ENCODE results near the gene HERC2.
"Not testable (repeated sequence)": the region's sequence is repeated elsewhere in the genome, so short reads cannot be mapped to it uniquely, and the experiment has no call there.

The HERC2 gene

DNA sequence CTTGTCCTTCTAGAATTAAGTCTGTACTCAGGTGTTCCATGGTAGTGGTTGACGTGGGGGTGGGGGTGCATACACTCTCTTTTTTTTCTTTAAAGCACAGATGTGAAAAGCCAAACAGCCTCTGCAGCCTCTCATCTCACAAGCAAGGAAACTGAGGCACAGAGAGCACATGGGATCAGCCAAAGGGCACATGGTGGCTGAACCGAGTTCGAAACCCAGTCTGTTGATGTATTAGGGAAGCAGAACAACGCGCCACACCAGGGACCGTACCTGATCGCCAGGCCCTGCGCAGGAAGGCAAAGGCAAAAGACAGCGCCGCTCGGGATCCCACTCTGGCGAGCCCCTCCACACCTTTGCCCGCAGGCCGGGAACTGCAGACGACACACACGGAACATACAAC lies 47.3 kb downstream of the HERC2 start:
- no peak for DNase-seq

GRCh38 chr15:28273873-28274610 lies 47.9 kb downstream of the HERC2 start:
- no peak for DNase-seq

- DNase-seq = no peak
Observed at GRCh38 chr15:28273468-28273867, 48.5 kb downstream of the HERC2 start.

DNA sequence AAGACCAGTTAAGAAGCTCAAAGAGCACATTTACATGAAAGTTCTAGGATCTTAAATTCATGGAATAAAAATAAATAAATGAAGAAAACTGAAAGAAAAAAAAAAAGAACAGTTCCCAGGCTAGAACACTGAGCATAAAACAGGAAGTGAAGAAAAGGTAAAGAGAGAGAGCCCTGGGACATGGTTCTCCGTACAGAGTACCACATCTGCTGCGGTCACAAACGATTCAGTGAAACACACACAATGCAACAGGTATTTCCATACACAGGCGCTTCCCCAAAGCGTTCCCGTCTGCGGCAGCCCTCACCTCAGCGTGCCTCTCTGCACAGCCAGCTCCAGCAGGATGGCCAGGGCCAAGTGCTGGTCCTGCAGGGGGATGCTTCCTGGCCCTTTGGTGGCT lies 49.4 kb downstream of the HERC2 start:
- DNase-seq = no peak

DNA sequence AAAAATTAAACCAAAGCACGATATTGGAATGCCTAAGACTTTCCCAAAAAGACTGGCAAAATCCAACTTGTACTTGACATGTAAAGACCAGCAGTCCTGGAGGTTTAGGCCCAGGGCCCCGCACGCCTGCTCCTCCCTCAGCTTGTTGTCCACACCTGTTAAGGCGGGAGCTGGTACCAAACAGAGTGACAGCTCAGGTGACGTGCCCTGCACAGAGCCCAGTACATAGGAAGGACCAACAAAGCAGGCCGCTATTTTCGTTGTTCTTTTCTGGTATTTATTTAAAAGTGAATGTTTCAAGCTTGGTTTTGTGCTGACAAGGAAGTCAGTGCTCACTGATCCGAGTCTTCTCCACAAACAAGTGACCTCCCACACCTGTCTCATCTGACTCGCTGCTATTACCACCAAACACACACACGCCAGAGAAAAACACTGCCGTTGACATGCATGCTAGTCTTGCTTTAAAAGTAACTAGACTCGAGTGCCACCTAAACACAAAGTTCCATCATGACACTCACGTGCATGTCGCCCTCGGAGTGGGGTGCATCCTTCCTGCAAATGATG lies 50.2 kb downstream of the HERC2 start:
- no peak for DNase-seq

DNA sequence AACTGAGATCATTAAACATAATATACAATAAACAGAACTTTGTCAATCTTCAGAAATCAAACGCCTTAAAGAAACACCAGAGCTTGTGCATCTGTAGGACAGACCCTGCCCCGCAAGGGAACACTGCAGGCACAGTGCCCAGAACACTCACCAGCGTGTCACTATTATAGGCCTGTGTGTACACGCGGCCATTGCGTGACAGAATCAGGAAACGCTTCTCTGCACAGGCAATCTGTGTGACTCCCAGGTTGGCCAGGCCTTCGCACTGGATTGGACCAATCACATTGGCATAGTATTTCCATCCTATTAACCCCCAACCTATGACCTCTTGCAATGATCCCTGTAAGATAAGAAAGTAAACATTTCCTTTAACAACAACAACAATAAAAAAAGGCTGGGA lies 52.9 kb downstream of the HERC2 start:
- no peak for DNase-seq

- no peak for DNase-seq
Observed at GRCh38 chr15:28267727-28268126, 54.3 kb downstream of the HERC2 start.

GRCh38 chr15:28265334-28266019 lies 56.5 kb downstream of the HERC2 start:
- DNase-seq = no peak

- DNase-seq = no peak
Observed at GRCh38 chr15:28264166-28264565, 57.8 kb downstream of the HERC2 start.

DNA sequence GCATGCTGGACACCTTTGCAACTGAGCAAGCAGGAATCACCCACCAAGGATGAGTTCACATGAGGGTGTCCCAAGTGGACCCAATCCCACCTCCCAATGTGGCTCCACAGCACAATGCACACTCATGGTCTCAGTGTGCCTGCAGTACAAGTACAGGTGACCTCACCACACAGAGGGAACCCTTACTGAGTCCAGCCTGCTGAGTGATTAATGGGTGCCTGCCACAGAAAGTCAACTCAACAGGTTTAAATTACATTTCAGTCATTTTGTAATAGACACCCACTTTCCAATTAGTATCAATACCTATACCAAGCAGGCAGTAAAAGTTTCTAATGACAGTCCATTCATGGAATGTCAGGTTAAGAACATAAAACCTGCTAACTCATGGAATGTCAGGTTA lies 59.5 kb downstream of the HERC2 start:
- DNase-seq = no peak

- no peak for DNase-seq
Observed at GRCh38 chr15:28260722-28261121, 61.3 kb downstream of the HERC2 start.

- no peak for DNase-seq
Observed at GRCh38 chr15:28260317-28260716, 61.7 kb downstream of the HERC2 start.

GRCh38 chr15:28255965-28256364 lies 66.0 kb downstream of the HERC2 start:
- no peak for DNase-seq

DNA sequence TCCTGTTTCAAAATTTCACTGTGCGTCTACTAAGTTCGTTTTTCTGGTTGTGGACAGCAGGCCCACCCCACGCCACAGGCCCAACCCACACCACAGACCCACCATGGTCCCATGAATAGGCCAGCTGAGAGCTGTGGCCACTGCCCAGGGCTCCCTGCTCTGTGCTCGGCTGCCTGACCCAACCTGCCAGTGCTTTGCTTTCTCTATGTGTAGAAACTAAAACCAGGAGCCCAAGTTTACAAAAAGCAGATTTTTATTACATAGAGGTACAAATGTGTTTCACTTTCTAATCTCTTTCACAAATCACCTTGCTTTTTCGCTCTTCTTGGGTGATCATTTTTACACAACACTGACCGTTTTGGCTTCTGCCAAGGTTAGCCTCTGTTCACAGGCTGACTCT lies 69.1 kb downstream of the HERC2 start:
- DNase-seq = no peak

- no peak for DNase-seq
Observed at GRCh38 chr15:28246605-28247004, 75.4 kb downstream of the HERC2 start.

- no peak for DNase-seq
Observed at GRCh38 chr15:28243901-28244300, 78.1 kb downstream of the HERC2 start.

DNA sequence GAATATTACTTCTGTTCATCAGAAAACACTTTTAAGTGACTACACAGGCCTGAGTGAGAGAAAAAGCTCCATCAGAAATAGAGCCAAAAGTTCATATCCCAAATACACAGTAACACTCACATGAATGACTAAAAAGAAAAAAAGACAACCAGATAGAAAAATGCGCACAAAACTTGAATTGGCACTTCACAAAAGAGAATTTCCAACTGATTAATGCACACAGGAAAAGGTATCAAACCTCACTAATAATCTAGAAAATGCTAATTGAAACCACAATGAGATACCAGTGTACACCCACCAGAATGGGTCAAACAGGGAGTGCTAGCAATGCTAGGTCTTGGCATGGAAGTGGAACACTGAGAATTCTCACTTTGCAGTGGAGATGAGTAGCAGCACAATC lies 78.6 kb downstream of the HERC2 start:
- DNase-seq = no peak

DNA sequence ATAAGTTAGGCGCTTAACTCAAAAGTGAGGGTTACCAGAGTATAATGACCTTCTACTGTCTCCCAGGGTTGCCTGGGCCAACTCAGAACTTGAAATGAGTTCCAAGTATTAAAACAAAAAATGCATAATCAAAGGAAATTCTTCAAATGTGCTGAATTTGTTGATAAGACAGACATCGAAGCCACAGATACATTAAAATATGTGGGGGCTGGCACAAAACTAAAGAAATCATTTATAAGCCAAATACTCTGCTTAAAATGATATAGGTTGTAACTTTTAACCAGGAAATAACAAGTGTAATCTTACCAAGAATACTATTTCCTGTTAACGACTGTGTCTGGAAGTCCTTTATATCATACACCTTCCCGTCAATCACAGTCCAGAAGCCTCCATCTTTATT lies 83.7 kb downstream of the HERC2 start:
- DNase-seq = not testable (repeated sequence)

- DNase-seq = not testable (repeated sequence)
Observed at GRCh38 chr15:28231743-28232142, 90.2 kb downstream of the HERC2 start.

DNA sequence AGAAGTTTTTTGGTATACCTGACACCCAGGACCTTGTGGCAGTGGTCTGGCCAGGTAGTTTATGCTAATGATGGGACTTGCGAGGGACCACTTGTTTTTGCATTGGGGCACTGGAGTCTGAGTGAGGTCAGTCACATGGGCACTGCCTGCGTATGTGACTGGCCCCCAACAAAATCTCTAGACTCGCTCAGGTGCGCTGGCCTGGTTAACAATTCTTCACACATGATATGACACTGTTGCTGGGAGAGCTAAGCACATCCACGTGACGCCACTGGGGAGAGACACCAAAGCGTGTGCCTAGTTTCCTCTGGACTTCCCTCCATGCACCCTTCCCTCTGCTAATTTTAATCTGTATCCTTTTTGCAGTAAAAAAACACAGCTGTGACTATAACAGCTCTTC lies 90.6 kb downstream of the HERC2 start:
- not testable (repeated sequence) for DNase-seq

GRCh38 chr15:28228990-28229640 lies 92.9 kb downstream of the HERC2 start:
- not testable (repeated sequence) for DNase-seq

DNA sequence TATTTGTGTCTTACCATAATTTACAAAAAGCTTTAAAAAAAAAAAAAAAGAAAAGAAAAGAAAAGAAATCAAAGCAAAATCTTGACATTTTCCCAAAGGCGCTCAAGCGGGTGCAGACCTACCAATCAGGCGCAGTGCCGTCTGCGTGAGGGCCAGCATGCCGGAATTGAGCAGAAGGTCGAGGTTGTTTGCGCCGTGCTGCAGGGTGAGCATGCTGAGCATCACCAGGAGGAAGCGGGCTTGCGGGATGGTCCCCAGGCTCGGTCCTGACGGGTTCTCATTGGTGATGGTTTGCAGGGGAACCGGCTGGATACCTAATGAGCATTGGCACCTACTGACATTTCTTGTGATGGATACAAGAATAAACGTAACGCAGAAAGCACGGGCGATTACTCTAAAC lies 93.9 kb downstream of the HERC2 start:
- DNase-seq = no peak

DNA sequence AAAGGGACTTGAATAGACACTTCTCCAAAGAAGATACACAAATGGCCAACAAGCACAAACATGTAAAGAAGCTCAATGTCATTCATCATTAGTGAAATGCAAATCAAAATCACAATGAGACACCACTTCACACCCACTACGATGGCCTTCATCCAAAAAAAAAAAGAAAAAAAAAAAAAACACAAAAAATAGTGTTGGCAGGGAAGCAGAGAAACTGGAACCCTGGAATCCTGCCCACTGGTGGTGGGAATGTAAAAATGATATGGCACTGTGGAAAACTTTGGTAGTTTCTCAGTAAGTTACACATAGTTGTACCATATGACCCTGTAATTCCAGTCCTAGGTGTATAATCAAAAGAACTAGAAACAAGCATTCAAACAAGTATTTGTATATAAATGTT lies 94.7 kb downstream of the HERC2 start:
- DNase-seq = not testable (repeated sequence)

GRCh38 chr15:28222612-28223011 lies 99.4 kb downstream of the HERC2 start:
- not testable (repeated sequence) for DNase-seq
